Measurements from ENCODE around the gene PLAAT5. TPM values are rescaled to one million over a fixed set of nuclear protein-coding genes. Genes with fewer than 3 reads are reported as not detected.
A peak's percentile ranks its signal among the peaks of the same experiment; 100 is the strongest.

The PLAAT5 gene
- total and polyA plus RNA-seq, 2 of the 13 experiments (the other 11 are each of a cell fraction or from before 2014, with no cell fraction given), result not detected

DNA sequence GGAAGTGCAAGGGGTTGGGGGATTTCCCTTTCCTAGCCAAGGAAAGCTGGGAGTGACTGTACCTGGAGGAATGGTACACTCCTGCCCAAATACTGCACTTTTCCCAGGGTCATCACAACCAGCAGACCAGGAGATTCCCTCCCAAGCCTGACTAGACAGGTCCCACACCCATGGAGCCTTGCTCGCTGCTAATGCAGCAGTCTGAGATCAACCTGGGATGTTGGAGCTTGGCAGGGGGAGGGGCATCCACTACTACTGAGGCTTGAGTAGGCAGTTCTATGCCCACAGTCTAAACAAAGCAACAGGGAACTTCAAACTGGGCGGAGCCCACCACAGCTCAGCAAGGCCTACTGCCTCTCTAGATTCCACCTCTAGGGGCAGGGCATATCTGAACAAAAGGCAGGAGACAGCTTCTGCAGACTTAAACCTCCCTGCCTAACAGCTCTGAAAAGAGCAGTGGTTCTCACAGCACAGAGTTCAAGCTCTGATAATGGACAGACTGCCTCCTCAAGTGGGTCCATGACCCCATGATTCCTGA is 62.9 kb downstream of the PLAAT5 start:
- Histone ChIP-seq H3K27me3 (ENCODE audit: control insufficient read depth in 1 of 2, insufficient read depth in 2 of 2, low read length in 2 of 2) (no peaks in the 10 kb centered on the region), H2AFZ (ENCODE audit: low read length) (no peak overlapping the region), H3K36me3 (replicated peaks in 1 of 2; ENCODE audit: control insufficient read depth in 1 of 2, insufficient read depth in 2 of 2, low read length in 2 of 2) (no peaks in the 10 kb centered on the region), H3K9me3 (ENCODE audit: low read length) (no peaks in the 10 kb centered on the region), H4K20me1 (ENCODE audit: insufficient read depth, low read length) (no peaks in the 10 kb centered on the region), H3K79me2 (ENCODE audit: insufficient read depth, low read length) (no peaks in the 10 kb centered on the region), H3K4me2 (ENCODE audit: low read depth, low read length) (no peak overlapping the region), H3K27ac (ENCODE audit: extremely low read length, insufficient read depth, low read length) (no peak overlapping the region), H3K9ac (ENCODE audit: insufficient read depth, low read depth, low read length) (no peak overlapping the region), H3K4me3 (replicated peaks in 1 of 3; ENCODE audit: insufficient read depth in 1 of 3, low read depth in 2 of 3, low read length in 3 of 3) (no peak overlapping the region), H3K4me1 (ENCODE audit: insufficient read depth, low read length) (peaks cover 10% of the 10 kb centered on the region; the same call in 1 of the 2 replicates)
- in situ Hi-C loops (cut with HindIII; ENCODE audit: extremely low pct_ligation_motif_present, low pct_unique_long_range_greater_than_20kb) (no loop called here), intact Hi-C loops (cut with micrococcal nuclease; ENCODE audit: unreplicated experiment) (no loop called here)
- WGBS (ENCODE audit: low lambda C conversion rate), result 17% methylated on average over 2 of the region's 2 CpGs
- no peak for FAIRE-seq
- no TSS peak for BruUV-seq (replicated peaks)
- ATAC-seq, result peak; percentile 67
- CTCF ChIA-PET (ENCODE audit: low intra/inter-chr PET ratio, low total read pairs), result no interaction called here
- POLR2A ChIA-PET, result no interaction called here
- peak; percentile 13 for DNase-seq (ENCODE audit: low spot score)
- TF ChIP-seq FLYWCH1 (CRISPR knock-in tag; IDR thresholded peaks at IDR 0.05), result no peak
- TF ChIP-seq HOXA7 (CRISPR knock-in tag; IDR thresholded peaks at IDR 0.05), result no peak
- no peak for TF ChIP-seq FOXA1 (IDR thresholded peaks at IDR 0.05)
- TF ChIP-seq FOXA1 (CRISPR knock-in tag; IDR thresholded peaks at IDR 0.05), result peak; percentile 60; the same call in 1 of the 2 replicates
- no peak for TF ChIP-seq ZNF17 (CRISPR knock-in tag; IDR thresholded peaks at IDR 0.05)
- TF ChIP-seq PRDM15 (CRISPR knock-in tag; IDR thresholded peaks at IDR 0.05), result no peak
- peak; percentile 46; the same call in 1 of the 2 replicates for TF ChIP-seq NFIB (CRISPR knock-in tag; IDR thresholded peaks at IDR 0.05; ENCODE audit: borderline replicate concordance)
- no peak for TF ChIP-seq TBX2 (CRISPR knock-in tag; IDR thresholded peaks at IDR 0.05; ENCODE audit: borderline replicate concordance)
- 0 out of 2 replicates have a peak, but pooled peaks have one; percentile 58 for TF ChIP-seq SMAD9 (CRISPR knock-in tag; IDR thresholded peaks at IDR 0.05)
- no peak for TF ChIP-seq ATF7 (IDR thresholded peaks at IDR 0.05)
- 0 out of 2 replicates have a peak, but pooled peaks have one; percentile 40 for TF ChIP-seq ATF7 (CRISPR knock-in tag; IDR thresholded peaks at IDR 0.05)
- 0 out of 2 replicates have a peak, but pooled peaks have one; percentile 12 for TF ChIP-seq CBX5 (CRISPR knock-in tag; IDR thresholded peaks at IDR 0.05; ENCODE audit: borderline replicate concordance)
- no peak for TF ChIP-seq AGO1 (IDR thresholded peaks at IDR 0.05; ENCODE audit: low read depth, low read length, poor library complexity, severe bottlenecking)
- TF ChIP-seq TGIF2 (CRISPR knock-in tag; IDR thresholded peaks at IDR 0.05), result no peak
- TF ChIP-seq ZNF276 (CRISPR knock-in tag; IDR thresholded peaks at IDR 0.05; ENCODE audit: low read depth), result 0 out of 2 replicates have a peak, but pooled peaks have one; percentile 38
- TF ChIP-seq, protein P1, sequence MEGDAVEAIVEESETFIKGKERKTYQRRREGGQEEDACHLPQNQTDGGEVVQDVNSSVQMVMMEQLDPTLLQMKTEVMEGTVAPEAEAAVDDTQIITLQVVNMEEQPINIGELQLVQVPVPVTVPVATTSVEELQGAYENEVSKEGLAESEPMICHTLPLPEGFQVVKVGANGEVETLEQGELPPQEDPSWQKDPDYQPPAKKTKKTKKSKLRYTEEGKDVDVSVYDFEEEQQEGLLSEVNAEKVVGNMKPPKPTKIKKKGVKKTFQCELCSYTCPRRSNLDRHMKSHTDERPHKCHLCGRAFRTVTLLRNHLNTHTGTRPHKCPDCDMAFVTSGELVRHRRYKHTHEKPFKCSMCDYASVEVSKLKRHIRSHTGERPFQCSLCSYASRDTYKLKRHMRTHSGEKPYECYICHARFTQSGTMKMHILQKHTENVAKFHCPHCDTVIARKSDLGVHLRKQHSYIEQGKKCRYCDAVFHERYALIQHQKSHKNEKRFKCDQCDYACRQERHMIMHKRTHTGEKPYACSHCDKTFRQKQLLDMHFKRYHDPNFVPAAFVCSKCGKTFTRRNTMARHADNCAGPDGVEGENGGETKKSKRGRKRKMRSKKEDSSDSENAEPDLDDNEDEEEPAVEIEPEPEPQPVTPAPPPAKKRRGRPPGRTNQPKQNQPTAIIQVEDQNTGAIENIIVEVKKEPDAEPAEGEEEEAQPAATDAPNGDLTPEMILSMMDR (CRISPR knock-in tag; IDR thresholded peaks at IDR 0.05), result peak; percentile 35
- peak; percentile 37; the same call in 1 of the 2 replicates for TF ChIP-seq BORCS8-MEF2B (CRISPR knock-in tag; IDR thresholded peaks at IDR 0.05)
- TF ChIP-seq ZNF101 (CRISPR knock-in tag; IDR thresholded peaks at IDR 0.05; ENCODE audit: borderline replicate concordance, low read depth), result 0 out of 2 replicates have a peak, but pooled peaks have one; percentile 45
- 0 out of 2 replicates have a peak, but pooled peaks have one; percentile 28 for TF ChIP-seq ZNF782 (CRISPR knock-in tag; IDR thresholded peaks at IDR 0.05; ENCODE audit: borderline replicate concordance)

Data from HepG2 (cell line).